Measurements from ENCODE around the gene ADAM10.

Gene ADAM10, protein sequence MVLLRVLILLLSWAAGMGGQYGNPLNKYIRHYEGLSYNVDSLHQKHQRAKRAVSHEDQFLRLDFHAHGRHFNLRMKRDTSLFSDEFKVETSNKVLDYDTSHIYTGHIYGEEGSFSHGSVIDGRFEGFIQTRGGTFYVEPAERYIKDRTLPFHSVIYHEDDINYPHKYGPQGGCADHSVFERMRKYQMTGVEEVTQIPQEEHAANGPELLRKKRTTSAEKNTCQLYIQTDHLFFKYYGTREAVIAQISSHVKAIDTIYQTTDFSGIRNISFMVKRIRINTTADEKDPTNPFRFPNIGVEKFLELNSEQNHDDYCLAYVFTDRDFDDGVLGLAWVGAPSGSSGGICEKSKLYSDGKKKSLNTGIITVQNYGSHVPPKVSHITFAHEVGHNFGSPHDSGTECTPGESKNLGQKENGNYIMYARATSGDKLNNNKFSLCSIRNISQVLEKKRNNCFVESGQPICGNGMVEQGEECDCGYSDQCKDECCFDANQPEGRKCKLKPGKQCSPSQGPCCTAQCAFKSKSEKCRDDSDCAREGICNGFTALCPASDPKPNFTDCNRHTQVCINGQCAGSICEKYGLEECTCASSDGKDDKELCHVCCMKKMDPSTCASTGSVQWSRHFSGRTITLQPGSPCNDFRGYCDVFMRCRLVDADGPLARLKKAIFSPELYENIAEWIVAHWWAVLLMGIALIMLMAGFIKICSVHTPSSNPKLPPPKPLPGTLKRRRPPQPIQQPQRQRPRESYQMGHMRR
- long read RNA-seq, full-length matches to known transcripts = 79 of 117 reads
- long read RNA-seq, partial matches to known transcripts = 12 of 117 reads
- long read RNA-seq, other reads (novel, unspliced or antisense) = 26 of 117 reads

GRCh38 chr15:58749532-58750337, at the start of gene ADAM10:
Gene ADAM10, minus strand, starts transcription at chr15:58749707. Its CDS starts 173 bp downstream, at chr15:58749534.
- Histone ChIP-seq H3K27ac (replicated peaks) (peak within 1 kb of the TSS; percentile 83), H3K27me3 (ENCODE audit: insufficient read depth, poor library complexity, severe bottlenecking) (no peaks in the 10 kb centered on the region), H3K4me3 (replicated peaks; ENCODE audit: insufficient read depth, low read length) (peak within 1 kb of the TSS; percentile 83)
- TF ChIP-seq SPI1 (IDR thresholded peaks at IDR 0.05; ENCODE audit: borderline replicate concordance, low read depth) (0 out of 2 replicates have a peak, but pooled peaks have one; percentile 24), POLR2AphosphoS5 (IDR thresholded peaks at IDR 0.05; ENCODE audit: low read depth) (peak; percentile 56; the same call in 1 of the 2 replicates), GABPA (IDR thresholded peaks at IDR 0.05; ENCODE audit: low read depth) (no peak)
- TF ChIP-seq, protein P1, sequence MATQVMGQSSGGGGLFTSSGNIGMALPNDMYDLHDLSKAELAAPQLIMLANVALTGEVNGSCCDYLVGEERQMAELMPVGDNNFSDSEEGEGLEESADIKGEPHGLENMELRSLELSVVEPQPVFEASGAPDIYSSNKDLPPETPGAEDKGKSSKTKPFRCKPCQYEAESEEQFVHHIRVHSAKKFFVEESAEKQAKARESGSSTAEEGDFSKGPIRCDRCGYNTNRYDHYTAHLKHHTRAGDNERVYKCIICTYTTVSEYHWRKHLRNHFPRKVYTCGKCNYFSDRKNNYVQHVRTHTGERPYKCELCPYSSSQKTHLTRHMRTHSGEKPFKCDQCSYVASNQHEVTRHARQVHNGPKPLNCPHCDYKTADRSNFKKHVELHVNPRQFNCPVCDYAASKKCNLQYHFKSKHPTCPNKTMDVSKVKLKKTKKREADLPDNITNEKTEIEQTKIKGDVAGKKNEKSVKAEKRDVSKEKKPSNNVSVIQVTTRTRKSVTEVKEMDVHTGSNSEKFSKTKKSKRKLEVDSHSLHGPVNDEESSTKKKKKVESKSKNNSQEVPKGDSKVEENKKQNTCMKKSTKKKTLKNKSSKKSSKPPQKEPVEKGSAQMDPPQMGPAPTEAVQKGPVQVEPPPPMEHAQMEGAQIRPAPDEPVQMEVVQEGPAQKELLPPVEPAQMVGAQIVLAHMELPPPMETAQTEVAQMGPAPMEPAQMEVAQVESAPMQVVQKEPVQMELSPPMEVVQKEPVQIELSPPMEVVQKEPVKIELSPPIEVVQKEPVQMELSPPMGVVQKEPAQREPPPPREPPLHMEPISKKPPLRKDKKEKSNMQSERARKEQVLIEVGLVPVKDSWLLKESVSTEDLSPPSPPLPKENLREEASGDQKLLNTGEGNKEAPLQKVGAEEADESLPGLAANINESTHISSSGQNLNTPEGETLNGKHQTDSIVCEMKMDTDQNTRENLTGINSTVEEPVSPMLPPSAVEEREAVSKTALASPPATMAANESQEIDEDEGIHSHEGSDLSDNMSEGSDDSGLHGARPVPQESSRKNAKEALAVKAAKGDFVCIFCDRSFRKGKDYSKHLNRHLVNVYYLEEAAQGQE (IDR thresholded peaks at IDR 0.05; ENCODE audit: insufficient replicate concordance, low read depth) = no peak
- TF ChIP-seq, protein P2, sequence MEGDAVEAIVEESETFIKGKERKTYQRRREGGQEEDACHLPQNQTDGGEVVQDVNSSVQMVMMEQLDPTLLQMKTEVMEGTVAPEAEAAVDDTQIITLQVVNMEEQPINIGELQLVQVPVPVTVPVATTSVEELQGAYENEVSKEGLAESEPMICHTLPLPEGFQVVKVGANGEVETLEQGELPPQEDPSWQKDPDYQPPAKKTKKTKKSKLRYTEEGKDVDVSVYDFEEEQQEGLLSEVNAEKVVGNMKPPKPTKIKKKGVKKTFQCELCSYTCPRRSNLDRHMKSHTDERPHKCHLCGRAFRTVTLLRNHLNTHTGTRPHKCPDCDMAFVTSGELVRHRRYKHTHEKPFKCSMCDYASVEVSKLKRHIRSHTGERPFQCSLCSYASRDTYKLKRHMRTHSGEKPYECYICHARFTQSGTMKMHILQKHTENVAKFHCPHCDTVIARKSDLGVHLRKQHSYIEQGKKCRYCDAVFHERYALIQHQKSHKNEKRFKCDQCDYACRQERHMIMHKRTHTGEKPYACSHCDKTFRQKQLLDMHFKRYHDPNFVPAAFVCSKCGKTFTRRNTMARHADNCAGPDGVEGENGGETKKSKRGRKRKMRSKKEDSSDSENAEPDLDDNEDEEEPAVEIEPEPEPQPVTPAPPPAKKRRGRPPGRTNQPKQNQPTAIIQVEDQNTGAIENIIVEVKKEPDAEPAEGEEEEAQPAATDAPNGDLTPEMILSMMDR (IDR thresholded peaks at IDR 0.05; ENCODE audit: insufficient read depth, low read length) = no peak
- peak; percentile 98 to 99 for DNase-seq (ENCODE audit: low read depth in 1 of 2, low spot score in 1 of 2)

DNA sequence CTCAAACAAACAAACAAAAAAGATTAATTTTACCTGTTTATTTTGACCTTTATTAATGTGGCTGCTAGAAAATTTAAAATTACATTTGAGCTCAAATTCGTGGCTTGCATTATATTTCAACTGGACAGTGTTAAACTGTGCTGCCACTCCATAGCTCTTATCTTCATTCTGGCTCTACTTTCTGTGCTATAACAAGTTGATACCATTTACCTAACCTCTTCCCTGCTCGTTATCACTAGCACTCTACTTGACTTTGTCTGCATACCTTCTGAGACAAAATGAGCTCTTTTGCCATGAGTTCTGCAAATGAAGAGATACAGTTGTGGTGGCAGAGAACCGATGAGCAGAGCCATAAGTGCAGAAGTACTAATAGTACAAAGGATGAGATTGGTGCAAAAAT, 48.0 kb upstream of the ADAM10 start:
- no peak for TF ChIP-seq GABPA (IDR thresholded peaks at IDR 0.05; ENCODE audit: low read depth)
- TF ChIP-seq, protein P1 (IDR thresholded peaks at IDR 0.05; ENCODE audit: insufficient replicate concordance, low read depth) = no peak
- no peak for DNase-seq (ENCODE audit: low read depth in 1 of 2, low spot score in 1 of 2)
- H3K4me3 ChIP-seq (replicated peaks; ENCODE audit: insufficient read depth, low read length) = no peak overlapping the region
- no peak overlapping the region for H3K27ac ChIP-seq (replicated peaks)
- H3K27me3 ChIP-seq (ENCODE audit: insufficient read depth, poor library complexity, severe bottlenecking) = no peaks in the 10 kb centered on the region

DNA sequence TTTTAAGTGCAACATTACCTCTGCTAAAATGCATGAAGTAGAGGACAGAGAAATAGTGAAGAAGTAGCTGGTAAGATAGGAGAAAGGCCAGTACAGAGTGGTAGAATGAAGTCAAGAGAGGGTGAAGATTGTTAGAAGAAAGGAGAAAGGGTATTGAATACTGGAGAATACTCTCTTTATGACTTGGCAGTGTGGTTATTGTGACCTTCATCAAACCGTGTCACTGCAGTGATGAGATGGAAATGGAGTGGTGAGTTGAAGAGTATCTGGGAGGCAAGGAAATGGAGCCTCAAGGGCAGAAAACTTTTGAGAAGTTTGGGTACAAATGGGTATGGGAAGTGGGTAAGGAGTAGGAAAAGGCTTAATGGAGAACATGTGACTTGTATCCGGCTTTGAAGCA, 46.3 kb upstream of the ADAM10 start:
- no peak for DNase-seq (ENCODE audit: low read depth in 1 of 2, low spot score in 1 of 2)
- Histone ChIP-seq H3K4me3 (replicated peaks; ENCODE audit: insufficient read depth, low read length) (no peak overlapping the region), H3K27me3 (ENCODE audit: insufficient read depth, poor library complexity, severe bottlenecking) (no peaks in the 10 kb centered on the region), H3K27ac (replicated peaks) (no peak overlapping the region)
- TF ChIP-seq POLR2AphosphoS5 (IDR thresholded peaks at IDR 0.05; ENCODE audit: low read depth) = no peak
- TF ChIP-seq, protein P1 (IDR thresholded peaks at IDR 0.05; ENCODE audit: insufficient replicate concordance, low read depth) = no peak
- no peak for TF ChIP-seq SPI1 (IDR thresholded peaks at IDR 0.05; ENCODE audit: borderline replicate concordance, low read depth)
- TF ChIP-seq, protein P2 (IDR thresholded peaks at IDR 0.05; ENCODE audit: insufficient read depth, low read length) = no peak
- TF ChIP-seq GABPA (IDR thresholded peaks at IDR 0.05; ENCODE audit: low read depth) = no peak

Data from HL-60 (cell line).